Astrocyte (in vitro differentiated cells and primary cell): ENCODE data around the gene LHCGR. TPM values are rescaled to one million over a fixed set of nuclear protein-coding genes. Genes with fewer than 3 reads are reported as not detected.

Source experiments
- DNase-seq: peaks from one replicate; pipeline ENCODE4 v3.0.0-alpha.2; 2010; ENCODE audit warnings: low read depth
- FAIRE-seq: peaks from 2 replicates; lab custom pipeline; 2011; peaks lifted over from hg19 to GRCh38; lab: Jason Lieb, UNC
- H2AFZ ChIP-seq: 2 replicates; pipeline ENCODE4 v1.6.0; 2012; ENCODE audit warnings: low read depth, low read length, inconsistent platforms
- H3K27ac ChIP-seq: 2 replicates; pipeline ENCODE4 v1.5.1; 2011; ENCODE audit warnings: low read depth, low read length, inconsistent platforms
- H3K27me3 ChIP-seq: 2 replicates; pipeline ENCODE4 v1.6.0; 2011; ENCODE audit warnings: low read length, inconsistent platforms; ENCODE audit not compliant: insufficient read depth
- H3K36me3 ChIP-seq: 2 replicates; pipeline ENCODE4 v1.5.1; 2011; ENCODE audit warnings: low read length, inconsistent platforms; ENCODE audit not compliant: insufficient read depth
- H3K4me1 ChIP-seq: 2 replicates; pipeline ENCODE4 v1.5.1; 2011; ENCODE audit warnings: low read length, inconsistent platforms; ENCODE audit not compliant: insufficient read depth
- H3K4me2 ChIP-seq: 2 replicates; pipeline ENCODE4 v1.6.0; 2012; ENCODE audit warnings: low read length, inconsistent platforms
- H3K4me3 ChIP-seq: 2 replicates; pipeline ENCODE4 v1.5.1; 2011; ENCODE audit warnings: low read depth, mild to moderate bottlenecking, low read length, inconsistent platforms; ENCODE audit not compliant: insufficient read depth
- H3K79me2 ChIP-seq: 2 replicates; pipeline ENCODE4 v1.6.0; 2012; ENCODE audit warnings: mild to moderate bottlenecking, low read length, inconsistent platforms; ENCODE audit not compliant: insufficient read depth
- H3K9ac ChIP-seq: 2 replicates; pipeline ENCODE4 v1.6.0; 2012; ENCODE audit warnings: mild to moderate bottlenecking, low read length, inconsistent platforms
- H3K9me3 ChIP-seq: 2 replicates; pipeline ENCODE4 v1.5.1; 2012; ENCODE audit warnings: low read depth, mild to moderate bottlenecking, low read length, inconsistent platforms; ENCODE audit not compliant: insufficient read depth
- H4K20me1 ChIP-seq: 2 replicates; pipeline ENCODE4 v1.6.0; 2012; ENCODE audit warnings: low read length, inconsistent platforms; ENCODE audit not compliant: insufficient read depth
- H3K27ac Mint-ChIP-seq: one replicate; pipeline ENCODE4 v1.8.0; 2021; ENCODE audit warnings: mild to moderate bottlenecking, mixed read lengths; ENCODE audit not compliant: unreplicated experiment
- H3K27me3 Mint-ChIP-seq: one replicate; pipeline ENCODE4 v1.8.0; 2021; ENCODE audit warnings: low read depth, mixed read lengths; ENCODE audit not compliant: unreplicated experiment
- H3K36me3 Mint-ChIP-seq: one replicate; pipeline ENCODE4 v1.8.0; 2021; ENCODE audit warnings: low read depth, mixed read lengths; ENCODE audit not compliant: unreplicated experiment
- H3K4me1 Mint-ChIP-seq: one replicate; pipeline ENCODE4 v1.8.0; 2021; ENCODE audit warnings: low read depth, mixed read lengths; ENCODE audit not compliant: unreplicated experiment
- H3K4me3 Mint-ChIP-seq: one replicate; pipeline ENCODE4 v1.8.0; 2021; ENCODE audit warnings: mild to moderate bottlenecking, moderate library complexity, mixed read lengths; ENCODE audit not compliant: unreplicated experiment
- H3K9me3 Mint-ChIP-seq: one replicate; pipeline ENCODE4 v1.8.0; 2021; ENCODE audit warnings: mild to moderate bottlenecking, mixed read lengths; ENCODE audit not compliant: unreplicated experiment
- EZH2 ChIP-seq: IDR thresholded peaks from 2 replicates; pipeline ENCODE4 v1.6.1; 2012; ENCODE audit warnings: mild to moderate bottlenecking, low read length, inconsistent platforms; ENCODE audit not compliant: insufficient read depth
- total RNA-seq: library from RNA; stranded (reverse); gene quantifications from 2 replicates; pipeline ENCODE4 v1.2.1, GENCODE V29; 2021
- TF ChIP-seq, protein P1 (sequence below): IDR thresholded peaks from 2 replicates; pipeline ENCODE4 v1.5.1; 2011; ENCODE audit warnings: low read depth, mild to moderate bottlenecking, inconsistent platforms, low read length, moderate library complexity; ENCODE audit not compliant: insufficient read depth

The LHCGR gene
- total RNA-seq, 1 donor from 2014 or later: not detected

DNA sequence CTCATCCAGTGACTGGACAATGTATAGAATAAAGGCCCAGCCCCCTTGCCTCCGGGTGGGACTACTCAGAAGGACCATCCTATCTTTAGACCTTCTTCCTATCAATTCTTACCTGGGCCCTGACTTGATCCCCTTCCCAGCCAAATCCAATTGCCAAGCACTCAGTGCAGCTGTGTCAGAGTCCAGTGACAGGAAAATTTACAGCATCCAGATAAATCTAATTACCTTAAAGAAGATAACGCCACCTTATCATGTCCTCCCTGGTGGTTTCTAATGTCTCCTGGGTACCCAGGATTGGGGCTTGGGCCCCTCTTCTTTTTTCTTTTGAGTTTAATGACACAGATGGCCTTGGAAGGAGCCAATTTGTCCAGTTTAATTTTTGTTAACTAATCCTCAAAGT, 19.3 kb downstream of the LHCGR start:
- no peak overlapping the region for H3K27ac Mint-ChIP-seq
- Histone ChIP-seq H3K36me3 (no peaks in the 10 kb centered on the region), H3K4me2 (no peak overlapping the region), H3K4me1 (no peaks in the 10 kb centered on the region), H2AFZ (no peak overlapping the region), H3K9me3 (peaks cover 5% of the 10 kb centered on the region), H3K79me2 (no peaks in the 10 kb centered on the region), H3K27ac (no peak overlapping the region), H3K4me3 (no peak overlapping the region), H3K9ac (no peak overlapping the region), H3K27me3 (peaks cover 17% of the 10 kb centered on the region), H4K20me1 (no peaks in the 10 kb centered on the region)
- peaks cover 1% of the 10 kb centered on the region for H3K27me3 Mint-ChIP-seq
- no peaks in the 10 kb centered on the region for H3K9me3 Mint-ChIP-seq
- no peaks in the 10 kb centered on the region for H3K36me3 Mint-ChIP-seq
- TF ChIP-seq, protein P1, sequence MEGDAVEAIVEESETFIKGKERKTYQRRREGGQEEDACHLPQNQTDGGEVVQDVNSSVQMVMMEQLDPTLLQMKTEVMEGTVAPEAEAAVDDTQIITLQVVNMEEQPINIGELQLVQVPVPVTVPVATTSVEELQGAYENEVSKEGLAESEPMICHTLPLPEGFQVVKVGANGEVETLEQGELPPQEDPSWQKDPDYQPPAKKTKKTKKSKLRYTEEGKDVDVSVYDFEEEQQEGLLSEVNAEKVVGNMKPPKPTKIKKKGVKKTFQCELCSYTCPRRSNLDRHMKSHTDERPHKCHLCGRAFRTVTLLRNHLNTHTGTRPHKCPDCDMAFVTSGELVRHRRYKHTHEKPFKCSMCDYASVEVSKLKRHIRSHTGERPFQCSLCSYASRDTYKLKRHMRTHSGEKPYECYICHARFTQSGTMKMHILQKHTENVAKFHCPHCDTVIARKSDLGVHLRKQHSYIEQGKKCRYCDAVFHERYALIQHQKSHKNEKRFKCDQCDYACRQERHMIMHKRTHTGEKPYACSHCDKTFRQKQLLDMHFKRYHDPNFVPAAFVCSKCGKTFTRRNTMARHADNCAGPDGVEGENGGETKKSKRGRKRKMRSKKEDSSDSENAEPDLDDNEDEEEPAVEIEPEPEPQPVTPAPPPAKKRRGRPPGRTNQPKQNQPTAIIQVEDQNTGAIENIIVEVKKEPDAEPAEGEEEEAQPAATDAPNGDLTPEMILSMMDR: no peak
- TF ChIP-seq EZH2: no peak
- H3K4me1 Mint-ChIP-seq: peaks cover 10% of the 10 kb centered on the region
- H3K4me3 Mint-ChIP-seq: no peak overlapping the region
- DNase-seq (no peak), FAIRE-seq (no peak)

DNA sequence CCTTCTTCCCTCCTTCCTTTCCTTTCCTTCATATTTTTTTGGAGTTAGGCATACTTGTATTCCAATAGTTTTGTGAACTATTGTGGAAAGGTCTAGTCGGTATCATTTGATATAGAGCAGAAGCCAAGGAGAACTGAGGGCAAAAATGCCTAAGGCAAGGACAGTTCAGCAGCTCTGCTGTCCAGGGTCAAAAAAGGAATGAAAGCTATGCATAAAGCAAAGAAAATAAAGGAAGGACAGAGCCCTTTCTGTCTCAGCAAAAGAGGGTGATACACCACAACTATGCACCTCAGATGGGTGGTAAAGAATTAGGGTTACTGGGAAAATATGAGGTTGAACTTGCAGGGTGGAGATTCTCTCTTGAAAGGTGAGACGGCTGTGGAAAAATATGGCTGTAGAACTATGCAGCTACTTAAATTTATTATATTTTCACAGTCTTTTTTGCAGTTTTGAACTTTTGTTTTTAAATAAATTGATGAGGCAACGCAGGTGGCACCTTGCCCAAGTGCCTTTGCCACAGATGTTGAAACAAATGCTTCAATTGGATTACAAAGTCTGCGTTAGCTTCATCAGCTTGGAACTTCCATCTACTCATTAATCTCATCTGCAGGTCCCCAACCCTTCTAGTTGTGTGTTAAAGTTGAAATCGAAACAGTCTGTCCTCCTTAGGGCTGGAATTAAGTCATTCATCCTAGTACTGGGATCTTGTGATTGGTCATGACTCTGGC, 20.8 kb downstream of the LHCGR start:
- peaks cover 6% of the 10 kb centered on the region for H3K4me1 ChIP-seq
- H3K9me3 Mint-ChIP-seq: no peaks in the 10 kb centered on the region
- H3K4me3 ChIP-seq: no peak overlapping the region
- H4K20me1 ChIP-seq: no peaks in the 10 kb centered on the region
- peaks cover 1% of the 10 kb centered on the region for H3K27me3 Mint-ChIP-seq
- no peaks in the 10 kb centered on the region for H3K36me3 ChIP-seq
- no peak overlapping the region for H3K27ac Mint-ChIP-seq
- H3K36me3 Mint-ChIP-seq: no peaks in the 10 kb centered on the region
- H3K27me3 ChIP-seq: peaks cover 17% of the 10 kb centered on the region
- H3K9ac ChIP-seq: no peak overlapping the region
- FAIRE-seq: no peak
- H2AFZ ChIP-seq: no peak overlapping the region
- no peak overlapping the region for H3K4me2 ChIP-seq
- no peak for DNase-seq
- TF ChIP-seq, protein P1: no peak
- TF ChIP-seq EZH2: no peak
- no peak overlapping the region for H3K4me3 Mint-ChIP-seq
- H3K27ac ChIP-seq: no peak overlapping the region
- no peaks in the 10 kb centered on the region for H3K79me2 ChIP-seq
- peaks cover 10% of the 10 kb centered on the region for H3K4me1 Mint-ChIP-seq
- H3K9me3 ChIP-seq: peaks cover 5% of the 10 kb centered on the region

DNA sequence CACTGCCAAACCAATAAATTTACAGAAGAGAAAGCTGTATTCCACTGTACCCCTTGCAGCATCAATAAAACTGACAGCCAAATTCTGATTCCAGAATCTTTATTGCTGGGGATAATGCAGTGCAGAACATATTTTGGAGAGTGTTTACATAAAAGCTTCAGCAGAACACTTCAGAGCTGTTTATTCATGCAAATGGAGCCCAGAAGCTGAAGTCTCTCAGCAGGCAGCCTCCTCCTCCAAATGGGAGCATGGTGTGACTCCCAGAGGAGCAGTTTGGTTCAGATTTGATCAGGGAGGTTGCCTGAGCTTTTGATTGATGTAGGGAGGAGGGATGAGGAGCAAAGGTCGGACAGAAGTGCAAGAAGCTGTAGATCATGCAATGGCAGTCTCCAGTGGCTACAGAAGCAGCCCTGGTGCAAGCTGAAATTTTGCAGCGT, 22.4 kb downstream of the LHCGR start:
- H3K79me2 ChIP-seq: no peaks in the 10 kb centered on the region
- FAIRE-seq: no peak
- no peaks in the 10 kb centered on the region for H4K20me1 ChIP-seq
- no peak overlapping the region for H3K9ac ChIP-seq
- Mint-ChIP-seq H3K9me3 (no peaks in the 10 kb centered on the region), H3K4me3 (no peak overlapping the region), H3K36me3 (no peaks in the 10 kb centered on the region), H3K27me3 (no peaks in the 10 kb centered on the region), H3K4me1 (peaks cover 12% of the 10 kb centered on the region), H3K27ac (no peak overlapping the region)
- peaks cover 5% of the 10 kb centered on the region for H3K9me3 ChIP-seq
- H3K4me2 ChIP-seq: no peak overlapping the region
- no peak overlapping the region for H2AFZ ChIP-seq
- H3K27ac ChIP-seq: no peak overlapping the region
- peaks cover 17% of the 10 kb centered on the region for H3K27me3 ChIP-seq
- no peaks in the 10 kb centered on the region for H3K36me3 ChIP-seq
- peaks cover 9% of the 10 kb centered on the region for H3K4me1 ChIP-seq
- no peak overlapping the region for H3K4me3 ChIP-seq
- no peak for TF ChIP-seq EZH2
- DNase-seq: no peak
